A549 (cell line): ENCODE data around the gene MRGPRD.

ENCODE experiments used
- EP300 ChIP-seq, 2 experiments: fragments of >200 bp; sonication (Bioruptor Twin); formaldehyde crosslinking; IDR thresholded peaks; 2 replicates in 1 of 2; 3 replicates in 1 of 2; pipeline ENCODE4 v1.6.1; 2016 to 2017
- POLR2AphosphoS2 ChIP-seq: conservative IDR thresholded peaks from 2 replicates; pipeline ENCODE4 v1.6.1; 2012; ENCODE audit warnings: low read length, improper control_type of control experiment, inconsistent platforms

GRCh38 chr11:69004411-69005182 lies 23.8 kb upstream of the MRGPRD start:
- TF ChIP-seq POLR2AphosphoS2 (no peak), EP300 (IDR thresholded peaks at IDR 0.05) (no peak)
